Measurements from ENCODE around the gene LRRC1. TPM values are rescaled to one million over a fixed set of nuclear protein-coding genes. Genes with fewer than 3 reads are reported as not detected.

The LRRC1 gene
- total RNA-seq, 1 experiment from 2014 or later: 18.1 TPM

DNA sequence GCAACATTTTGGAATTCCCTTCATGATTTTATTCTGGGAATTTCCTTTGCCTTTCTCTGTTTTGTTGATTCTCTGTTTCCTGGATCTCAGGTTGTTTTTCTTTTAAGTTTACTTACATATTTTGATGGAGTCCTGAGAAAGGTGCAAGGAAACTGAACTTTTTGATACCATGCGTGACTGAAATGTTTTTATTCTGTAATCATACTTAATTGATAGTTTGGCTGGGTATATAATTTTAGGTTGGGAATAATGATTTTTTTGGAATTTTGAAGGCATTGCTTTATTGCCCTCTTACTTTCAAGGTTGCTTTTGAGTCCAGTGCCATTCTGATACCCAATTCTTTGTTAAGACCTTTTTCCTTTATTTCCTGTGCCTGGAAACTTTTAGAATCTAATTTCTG lies 45.2 kb downstream of the LRRC1 start:
- BruUV-seq (replicated peaks): no TSS peak
- ATAC-seq (no peak), DNase-seq (no peak)
- Histone ChIP-seq H3K36me3 (ENCODE audit: low read depth, low read length) (peaks cover 6% of the 10 kb centered on the region; the same call in 1 of the 2 replicates), H3K27me3 (ENCODE audit: low read length) (no peaks in the 10 kb centered on the region), H3F3A (ENCODE audit: low read length, unreplicated experiment) (no peaks in the 10 kb centered on the region), H3K4me3 (ENCODE audit: low read length) (no peak overlapping the region), H3K4me1 (ENCODE audit: insufficient read depth, low read length) (no peaks in the 10 kb centered on the region), H3K9me2 (replicated peaks; ENCODE audit: low read length) (no peaks in the 10 kb centered on the region), H3K27ac (ENCODE audit: low read length) (no peak overlapping the region), H3K9me3 (ENCODE audit: low read length) (0 out of 2 replicates have a peak, but pooled peaks cover 8% of the 10 kb centered on the region), H3K79me2 (ENCODE audit: low read length) (peaks cover 19% of the 10 kb centered on the region), H2AFZ (ENCODE audit: low read length) (no peak overlapping the region), H3K9ac (ENCODE audit: low read length) (no peak overlapping the region), H3K4me2 (ENCODE audit: low read length) (no peak overlapping the region), H4K20me1 (ENCODE audit: low read length) (no peaks in the 10 kb centered on the region)
- TF ChIP-seq EZH2phosphoT487 (IDR thresholded peaks at IDR 0.05; ENCODE audit: borderline replicate concordance, low read length) (no peak), EZH2 (IDR thresholded peaks at IDR 0.05; ENCODE audit: low read length, unreplicated experiment) (no peak)
- TF ChIP-seq, protein P1, sequence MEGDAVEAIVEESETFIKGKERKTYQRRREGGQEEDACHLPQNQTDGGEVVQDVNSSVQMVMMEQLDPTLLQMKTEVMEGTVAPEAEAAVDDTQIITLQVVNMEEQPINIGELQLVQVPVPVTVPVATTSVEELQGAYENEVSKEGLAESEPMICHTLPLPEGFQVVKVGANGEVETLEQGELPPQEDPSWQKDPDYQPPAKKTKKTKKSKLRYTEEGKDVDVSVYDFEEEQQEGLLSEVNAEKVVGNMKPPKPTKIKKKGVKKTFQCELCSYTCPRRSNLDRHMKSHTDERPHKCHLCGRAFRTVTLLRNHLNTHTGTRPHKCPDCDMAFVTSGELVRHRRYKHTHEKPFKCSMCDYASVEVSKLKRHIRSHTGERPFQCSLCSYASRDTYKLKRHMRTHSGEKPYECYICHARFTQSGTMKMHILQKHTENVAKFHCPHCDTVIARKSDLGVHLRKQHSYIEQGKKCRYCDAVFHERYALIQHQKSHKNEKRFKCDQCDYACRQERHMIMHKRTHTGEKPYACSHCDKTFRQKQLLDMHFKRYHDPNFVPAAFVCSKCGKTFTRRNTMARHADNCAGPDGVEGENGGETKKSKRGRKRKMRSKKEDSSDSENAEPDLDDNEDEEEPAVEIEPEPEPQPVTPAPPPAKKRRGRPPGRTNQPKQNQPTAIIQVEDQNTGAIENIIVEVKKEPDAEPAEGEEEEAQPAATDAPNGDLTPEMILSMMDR (conservative IDR thresholded peaks at IDR 0.05; ENCODE audit: low read depth, low read length): no peak
- intact Hi-C loops (cut with micrococcal nuclease): no loop called here
- ChIA-PET POLR2A (ENCODE audit: unreplicated experiment) (no interaction called here), CTCF (no interaction called here)

DNA sequence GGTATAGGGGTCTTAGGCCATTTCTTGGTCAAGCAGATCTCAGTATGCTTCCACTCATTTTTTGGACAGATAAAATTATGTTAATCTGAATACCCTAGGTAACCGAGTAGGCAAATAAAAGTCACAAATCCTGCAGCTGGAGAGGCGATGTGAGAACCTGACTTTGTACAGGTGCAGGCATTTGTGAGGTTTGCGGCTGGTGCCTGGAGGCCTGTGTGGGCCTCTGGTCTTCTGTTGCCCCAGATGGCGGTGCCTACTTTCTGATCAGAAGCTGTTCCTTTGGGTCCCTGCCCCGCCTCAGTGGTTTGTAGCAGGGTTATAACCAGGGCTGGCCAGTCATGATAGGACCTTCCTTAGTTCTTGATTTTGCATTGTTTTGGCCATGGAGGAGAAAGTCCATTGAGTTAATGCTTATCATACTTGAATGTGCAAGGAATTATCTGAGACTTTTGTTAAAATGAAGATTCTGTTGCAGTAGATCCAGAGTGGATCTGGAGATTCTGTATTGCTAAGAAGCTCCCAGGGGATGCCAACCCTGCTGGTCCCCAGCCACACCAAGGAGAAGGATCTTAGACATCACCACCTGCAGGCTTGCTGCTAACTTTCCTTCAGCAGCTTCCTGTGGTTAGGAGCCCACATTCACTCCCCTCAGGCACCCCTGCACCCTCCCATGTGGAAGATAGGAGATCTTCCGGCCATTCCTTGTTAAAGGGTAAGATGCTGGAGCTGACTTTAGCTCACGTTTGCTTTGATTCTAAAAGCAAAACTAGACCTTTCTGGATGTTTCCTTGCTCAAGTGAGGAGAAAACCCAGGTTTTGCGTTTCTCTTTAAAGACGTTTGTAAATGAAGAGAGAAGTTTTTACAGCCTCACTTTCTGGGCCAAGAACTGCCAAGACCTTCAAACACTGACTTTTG lies 50.7 kb downstream of the LRRC1 start:
- POLR2A ChIA-PET (ENCODE audit: unreplicated experiment): no interaction called here
- no peaks in the 10 kb centered on the region for H3K36me3 ChIP-seq (ENCODE audit: low read depth, low read length)
- no peak overlapping the region for H2AFZ ChIP-seq (ENCODE audit: low read length)
- no peak for TF ChIP-seq EZH2 (IDR thresholded peaks at IDR 0.05; ENCODE audit: low read length, unreplicated experiment)
- TF ChIP-seq EZH2phosphoT487 (IDR thresholded peaks at IDR 0.05; ENCODE audit: borderline replicate concordance, low read length): no peak
- TF ChIP-seq, protein P1 (conservative IDR thresholded peaks at IDR 0.05; ENCODE audit: low read depth, low read length): no peak
- no peaks in the 10 kb centered on the region for H3F3A ChIP-seq (ENCODE audit: low read length, unreplicated experiment)
- no peaks in the 10 kb centered on the region for H3K9me3 ChIP-seq (ENCODE audit: low read length)
- H3K27ac ChIP-seq (ENCODE audit: low read length): no peak overlapping the region
- ATAC-seq (no peak), DNase-seq (no peak)
- no peaks in the 10 kb centered on the region for H3K9me2 ChIP-seq (replicated peaks; ENCODE audit: low read length)
- no peak overlapping the region for H3K4me2 ChIP-seq (ENCODE audit: low read length)
- intact Hi-C loops (cut with micrococcal nuclease): no loop called here
- no peak overlapping the region for H3K4me3 ChIP-seq (ENCODE audit: low read length)
- BruUV-seq (replicated peaks): no TSS peak
- H3K79me2 ChIP-seq (ENCODE audit: low read length): peaks cover 6% of the 10 kb centered on the region; the same call in 1 of the 2 replicates
- no peaks in the 10 kb centered on the region for H3K27me3 ChIP-seq (ENCODE audit: low read length)
- no peaks in the 10 kb centered on the region for H4K20me1 ChIP-seq (ENCODE audit: low read length)
- no peak overlapping the region for H3K9ac ChIP-seq (ENCODE audit: low read length)
- CTCF ChIA-PET: no interaction called here
- H3K4me1 ChIP-seq (ENCODE audit: insufficient read depth, low read length): no peaks in the 10 kb centered on the region

DNA sequence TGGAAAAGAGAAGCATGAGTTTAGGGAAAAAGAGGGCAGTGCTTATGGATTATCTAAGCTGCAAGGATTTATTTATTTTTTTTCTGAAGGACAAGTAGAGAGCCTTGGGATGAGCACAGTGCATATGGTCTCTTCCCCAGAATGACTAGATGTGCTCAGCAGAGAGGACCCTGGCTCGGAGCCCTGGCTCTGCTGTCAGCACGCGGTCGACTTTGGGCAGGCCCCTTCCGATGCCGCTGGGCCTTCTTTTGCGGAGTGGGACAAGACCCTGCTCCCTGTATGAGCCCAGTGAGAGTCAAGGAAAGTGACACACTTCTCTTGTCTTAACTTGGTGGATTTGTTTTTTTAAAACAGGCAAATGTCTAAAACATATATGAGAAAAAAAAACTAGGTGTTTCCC lies 51.4 kb downstream of the LRRC1 start:
- Histone ChIP-seq H3K27ac (ENCODE audit: low read length) (no peak overlapping the region), H3K4me2 (ENCODE audit: low read length) (no peak overlapping the region), H3K9ac (ENCODE audit: low read length) (no peak overlapping the region), H3K4me1 (ENCODE audit: insufficient read depth, low read length) (no peaks in the 10 kb centered on the region), H3F3A (ENCODE audit: low read length, unreplicated experiment) (no peaks in the 10 kb centered on the region), H3K36me3 (ENCODE audit: low read depth, low read length) (no peaks in the 10 kb centered on the region), H3K9me3 (ENCODE audit: low read length) (no peaks in the 10 kb centered on the region), H3K9me2 (replicated peaks; ENCODE audit: low read length) (no peaks in the 10 kb centered on the region), H4K20me1 (ENCODE audit: low read length) (no peaks in the 10 kb centered on the region), H2AFZ (ENCODE audit: low read length) (no peak overlapping the region), H3K27me3 (ENCODE audit: low read length) (no peaks in the 10 kb centered on the region), H3K79me2 (ENCODE audit: low read length) (no peaks in the 10 kb centered on the region), H3K4me3 (ENCODE audit: low read length) (no peak overlapping the region)
- BruUV-seq (replicated peaks): no TSS peak
- DNase-seq (no peak), ATAC-seq (no peak)
- TF ChIP-seq EZH2phosphoT487 (IDR thresholded peaks at IDR 0.05; ENCODE audit: borderline replicate concordance, low read length): no peak
- TF ChIP-seq, protein P1 (conservative IDR thresholded peaks at IDR 0.05; ENCODE audit: low read depth, low read length): no peak
- no peak for TF ChIP-seq EZH2 (IDR thresholded peaks at IDR 0.05; ENCODE audit: low read length, unreplicated experiment)
- CTCF ChIA-PET: no interaction called here
- POLR2A ChIA-PET (ENCODE audit: unreplicated experiment): no interaction called here
- intact Hi-C loops (cut with micrococcal nuclease): no loop called here

All from PC-3 (cell line).